Raji (cell line): ENCODE data around the gene KCNN3.

ENCODE experiments used
- POLR2A ChIP-seq: IDR thresholded peaks from 2 replicates; pipeline ENCODE4 v1.6.1; 2011; ENCODE audit warnings: low read depth, low read length, control low read depth; ENCODE audit not compliant: insufficient read depth

KCNN3 gene

GRCh38 chr1:154867841-154868605, 2.1 kb downstream of the KCNN3 start:
- TF ChIP-seq POLR2A = no peak

GRCh38 chr1:154867064-154867825, 2.8 kb downstream of the KCNN3 start:
- no peak for TF ChIP-seq POLR2A

GRCh38 chr1:154866257-154867063, 3.6 kb downstream of the KCNN3 start:
- TF ChIP-seq POLR2A = no peak

GRCh38 chr1:154865442-154866256, 4.4 kb downstream of the KCNN3 start:
- peak; percentile 56 for TF ChIP-seq POLR2A

GRCh38 chr1:154864189-154864975, 5.7 kb downstream of the KCNN3 start:
- TF ChIP-seq POLR2A = peak; percentile 37; the same call in 1 of the 2 replicates

- no peak for TF ChIP-seq POLR2A
Measured at GRCh38 chr1:154863315-154864174, 6.5 kb downstream of the KCNN3 start.

- TF ChIP-seq POLR2A = no peak
Measured at GRCh38 chr1:154862907-154863306, 7.2 kb downstream of the KCNN3 start.

- no peak for TF ChIP-seq POLR2A
Measured at GRCh38 chr1:154861607-154862094, 8.4 kb downstream of the KCNN3 start.

- TF ChIP-seq POLR2A = peak; percentile 67
Measured at GRCh38 chr1:154860156-154860870, 9.8 kb downstream of the KCNN3 start.

- peak; percentile 90 for TF ChIP-seq POLR2A
Measured at GRCh38 chr1:154859786-154860155, 10.3 kb downstream of the KCNN3 start.

- no peak for TF ChIP-seq POLR2A
Measured at GRCh38 chr1:154859151-154859785, 10.8 kb downstream of the KCNN3 start.
